Fibroblast of skin of scalp (primary cell): Measurements from ENCODE around the gene ESR1.
A peak's percentile ranks its signal among the peaks of the same experiment; 100 is the strongest.
"Not testable (repeated sequence)": the region's sequence is repeated elsewhere in the genome, so short reads cannot be mapped to it uniquely, and the experiment has no call there.

Experiments
- DNase-seq: peaks from one replicate; pipeline ENCODE4 v3.0.0-alpha.2; 2013

The ESR1 gene

DNA sequence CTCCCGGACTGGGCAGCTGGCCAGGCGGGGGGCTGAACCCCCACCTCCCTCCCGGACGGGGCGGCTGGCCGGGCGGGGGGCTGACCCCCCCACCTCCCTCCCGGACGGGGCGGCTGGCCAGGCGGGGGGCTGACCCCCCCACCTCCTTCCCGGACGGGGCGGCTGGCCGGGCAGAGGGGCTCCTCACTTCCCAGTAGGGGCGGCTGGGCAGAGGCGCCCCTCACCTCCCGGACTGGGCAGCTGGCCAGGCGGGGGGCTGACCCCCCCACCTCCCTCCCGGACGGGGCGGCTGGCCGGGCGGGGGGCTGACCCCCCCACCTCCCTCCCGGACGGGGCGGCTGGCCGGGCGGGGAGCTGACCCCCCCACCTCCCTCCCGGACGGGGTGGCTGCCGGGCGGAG is 91.7 kb downstream of the ESR1 start:
- DNase-seq: not testable (repeated sequence)

GRCh38 chr6:151899796-151900195 is 92.3 kb downstream of the ESR1 start:
- DNase-seq: not testable (repeated sequence)

- no peak for DNase-seq
Measured at GRCh38 chr6:151900256-151900655, 92.8 kb downstream of the ESR1 start.

DNA sequence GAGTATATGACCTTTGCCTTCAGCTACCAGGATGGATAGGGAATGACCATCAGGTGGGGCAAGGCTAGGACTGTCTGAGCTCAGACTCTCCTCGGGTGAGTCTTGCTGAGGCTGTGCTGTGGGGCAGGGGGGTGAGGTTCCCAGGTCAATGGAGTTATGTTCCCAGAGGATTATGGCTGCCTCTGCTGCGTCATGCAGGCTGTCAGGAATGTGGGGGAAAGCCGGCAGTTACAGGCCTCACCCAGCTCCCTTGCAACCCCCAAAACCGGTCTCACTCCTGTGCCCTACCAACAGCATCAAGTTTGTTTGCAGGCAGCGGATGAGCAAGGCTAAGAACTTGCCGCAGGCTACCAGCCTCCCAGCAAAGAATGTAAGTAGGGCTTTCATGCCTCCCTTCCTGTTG is 93.5 kb downstream of the ESR1 start:
- DNase-seq: no peak

- no peak for DNase-seq
Measured at GRCh38 chr6:151904631-151905030, 97.1 kb downstream of the ESR1 start.

DNA sequence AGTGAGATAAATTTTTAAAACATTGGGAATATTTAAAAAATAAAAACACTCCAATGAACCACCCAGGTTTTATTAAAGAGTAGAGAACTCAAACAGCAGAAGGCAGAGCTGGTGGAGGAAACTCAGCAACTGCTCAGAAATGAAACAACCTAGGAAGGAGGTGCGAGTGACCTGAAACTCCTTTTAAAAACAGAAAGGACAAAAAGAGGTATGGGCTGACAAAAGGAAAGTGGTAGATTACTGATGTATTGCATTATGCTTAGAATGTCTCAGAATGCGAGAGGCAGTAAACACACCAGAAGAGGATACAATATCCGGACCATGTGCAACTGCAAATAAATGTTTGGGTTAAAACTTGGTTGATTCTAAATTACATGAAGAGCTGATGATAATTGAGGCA is 97.6 kb downstream of the ESR1 start:
- DNase-seq: no peak

- DNase-seq: no peak
Measured at GRCh38 chr6:151905854-151906253, 98.4 kb downstream of the ESR1 start.

DNA sequence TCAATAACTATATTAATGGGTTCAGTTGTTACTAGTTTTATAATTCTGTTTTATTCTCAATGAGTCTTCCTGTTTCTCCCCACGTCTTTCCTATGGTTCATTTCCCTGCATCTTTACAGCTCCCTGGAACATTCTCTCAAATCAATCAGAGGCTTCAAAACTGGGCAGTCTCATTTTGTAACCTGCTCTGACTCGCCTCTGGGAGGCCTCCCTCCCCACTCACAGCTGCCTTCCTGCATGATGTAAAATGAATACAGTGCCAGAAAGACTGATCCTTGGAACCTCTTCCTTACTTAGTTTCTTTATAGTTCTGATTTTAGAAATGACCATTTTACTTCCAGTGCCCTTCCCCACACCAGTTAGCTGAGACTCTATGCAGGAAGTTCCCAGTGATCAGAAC is 103.9 kb downstream of the ESR1 start:
- DNase-seq: no peak

- DNase-seq: no peak
Measured at GRCh38 chr6:151914484-151914883, 107.0 kb downstream of the ESR1 start.

DNA sequence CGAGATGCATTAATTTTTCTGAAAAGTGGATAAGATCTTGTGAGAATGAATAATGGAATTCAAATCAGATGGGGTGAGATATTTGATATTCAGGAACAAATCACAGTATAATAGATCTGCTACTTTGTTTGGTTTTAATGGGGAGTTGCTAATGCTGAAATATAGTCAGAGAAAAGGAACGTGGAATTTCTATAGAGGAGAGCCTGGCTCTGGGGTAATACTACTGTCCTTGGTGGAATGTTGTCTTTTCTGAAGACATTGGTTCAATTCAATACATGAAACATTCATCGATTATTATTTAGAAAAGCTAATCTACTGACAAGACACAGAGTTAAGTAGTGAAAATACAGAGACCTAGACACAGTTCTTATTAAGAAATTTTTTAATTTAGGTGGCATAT is 108.6 kb downstream of the ESR1 start:
- DNase-seq: no peak

GRCh38 chr6:151916680-151917164 is 109.2 kb downstream of the ESR1 start:
- DNase-seq: no peak

- no peak for DNase-seq
Measured at GRCh38 chr6:151917531-151918329, 110.2 kb downstream of the ESR1 start.

DNA sequence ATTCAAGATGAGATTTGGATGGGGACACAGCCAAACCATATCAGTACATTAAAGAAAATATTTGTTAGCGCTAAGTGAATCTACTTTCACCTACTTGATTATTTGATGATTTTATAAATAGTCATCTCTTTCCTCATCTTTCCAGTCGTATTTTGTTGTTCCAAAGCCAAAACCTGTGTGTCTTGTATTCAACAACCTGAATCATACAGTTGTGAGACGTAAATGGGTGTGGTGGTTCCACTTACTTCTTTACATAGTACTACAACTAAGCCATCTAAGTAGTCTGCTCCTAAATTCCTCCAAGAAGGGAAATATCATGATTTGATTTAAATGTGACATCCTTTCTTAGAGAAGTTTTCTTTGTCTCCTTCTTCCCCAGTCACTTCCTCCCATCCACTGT is 132.8 kb downstream of the ESR1 start:
- DNase-seq: no peak

GRCh38 chr6:151948002-151948743 is 140.7 kb downstream of the ESR1 start:
- DNase-seq: no peak

GRCh38 chr6:151958332-151958731 is 150.8 kb downstream of the ESR1 start:
- DNase-seq: peak; percentile 24

DNA sequence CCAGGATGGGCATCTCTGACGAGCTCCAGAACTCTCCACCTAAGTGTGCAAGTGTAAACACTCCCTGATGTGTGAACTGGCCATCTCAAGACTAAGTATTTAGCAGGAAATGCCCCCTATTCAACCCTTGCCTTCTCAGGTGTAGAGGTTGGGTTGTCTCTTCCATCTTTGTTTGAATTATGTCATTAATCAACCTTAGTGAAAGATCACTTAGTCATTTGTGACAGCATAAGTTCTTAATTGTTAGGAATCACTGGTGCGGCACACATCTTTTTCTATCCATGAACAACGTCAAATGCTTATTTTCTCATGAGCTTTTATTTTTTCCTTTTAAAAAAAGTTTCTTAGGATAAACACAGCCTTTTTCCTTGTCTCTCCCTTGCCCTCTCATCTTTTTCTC is 151.6 kb downstream of the ESR1 start:
- no peak for DNase-seq

DNA sequence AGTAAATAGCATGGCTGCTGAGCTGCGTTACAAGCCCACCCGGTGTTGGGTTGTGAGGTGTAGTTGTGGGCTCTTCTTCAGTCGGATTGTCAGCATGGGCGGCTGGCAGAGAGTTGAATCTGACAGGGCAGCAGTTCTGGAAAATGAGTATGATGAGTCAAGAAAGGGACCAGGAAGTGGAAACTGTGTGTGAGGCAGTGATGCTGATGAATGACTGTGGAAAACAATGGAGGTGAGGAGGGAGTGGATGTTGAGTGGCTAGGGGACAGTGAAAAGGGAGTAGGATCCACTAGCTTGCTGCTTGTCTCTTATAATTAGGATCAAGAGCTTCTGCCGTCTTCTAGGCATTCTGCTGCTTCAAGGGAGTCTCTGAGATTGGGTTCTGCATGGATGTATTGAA is 154.3 kb downstream of the ESR1 start:
- DNase-seq: no peak

DNA sequence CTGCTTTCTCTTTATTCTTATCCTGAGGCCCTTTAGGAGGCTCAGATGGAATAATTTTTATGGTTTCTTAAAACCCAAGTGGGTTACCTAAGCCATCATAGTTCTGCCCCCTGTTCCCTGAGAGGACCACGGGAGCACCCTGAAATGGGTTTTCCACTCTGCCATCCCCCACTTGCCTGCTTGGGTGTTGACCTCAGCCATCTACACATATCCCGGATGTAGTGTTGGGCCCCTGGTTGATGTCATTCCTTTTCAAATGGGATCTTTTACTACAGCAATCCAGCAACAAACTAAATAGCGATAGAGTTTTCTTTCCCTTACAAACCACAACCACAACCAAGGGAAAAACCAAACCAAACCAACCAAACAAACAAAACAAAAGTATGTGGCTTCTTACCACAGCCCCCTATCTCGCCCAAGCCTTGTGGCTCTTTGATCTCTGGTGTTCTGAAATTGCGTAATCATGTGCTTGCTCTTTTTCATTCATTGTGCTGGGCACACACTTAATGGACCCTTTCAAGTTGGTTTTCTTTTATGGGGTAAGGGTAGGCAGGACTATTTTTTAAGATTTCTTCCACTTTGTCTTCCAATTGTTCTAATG is 154.9 kb downstream of the ESR1 start:
- no peak for DNase-seq

GRCh38 chr6:151963001-151963400 is 155.5 kb downstream of the ESR1 start:
- DNase-seq: peak; percentile 2

DNA sequence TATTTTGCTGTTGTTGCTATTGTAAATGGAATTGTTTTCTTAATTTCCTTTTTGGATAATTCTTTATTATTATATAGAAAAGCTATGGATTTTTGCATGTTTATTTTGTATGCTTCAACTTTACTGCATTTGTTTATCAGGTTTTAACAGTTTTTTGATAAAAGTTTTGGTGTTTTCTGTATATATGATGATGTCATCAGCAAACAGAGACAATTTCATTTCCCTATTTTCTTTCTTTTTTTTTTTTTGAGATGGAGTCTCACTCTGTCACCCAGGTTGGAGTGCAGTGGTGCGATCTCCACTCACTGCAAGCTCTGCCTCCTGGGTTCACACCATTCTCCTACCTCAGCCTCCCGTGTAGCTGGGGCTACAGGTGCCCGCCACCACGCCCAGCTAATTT is 156.9 kb downstream of the ESR1 start:
- not testable (repeated sequence) for DNase-seq

GRCh38 chr6:151974061-151974617 is 166.7 kb downstream of the ESR1 start:
- no peak for DNase-seq

- DNase-seq: no peak
Measured at GRCh38 chr6:151975795-151976194, 168.3 kb downstream of the ESR1 start.

DNA sequence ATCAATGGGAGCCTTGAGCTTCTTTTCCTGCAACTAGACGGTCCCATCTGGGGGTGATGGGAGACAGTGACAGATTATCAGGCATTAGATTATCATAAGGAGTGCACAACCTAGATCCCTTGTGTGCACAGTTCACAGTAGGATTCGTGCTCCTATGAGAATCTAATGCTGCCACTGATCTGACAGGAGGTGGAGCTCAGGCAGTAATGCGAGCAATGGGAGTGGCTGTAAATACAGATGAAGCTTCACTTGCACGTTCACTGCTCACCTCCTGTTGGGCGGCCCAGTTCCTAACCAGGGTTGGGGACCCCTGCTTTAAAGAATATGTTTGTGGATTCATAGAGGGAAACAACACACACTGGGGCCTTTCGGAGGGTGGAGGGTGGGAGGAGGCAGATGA is 180.7 kb downstream of the ESR1 start:
- not testable (repeated sequence) for DNase-seq
